Caco-2 (cell line): ENCODE data around the gene DLX4. TPM values are rescaled to one million over a fixed set of nuclear protein-coding genes. Genes with fewer than 3 reads are reported as not detected.

Experiments
- BruUV-seq: library from RNA; stranded (reverse); fragments of 400-500 nt; replicated peaks from 2 replicates; lab custom pipeline; 2021; lab: Mats Ljungman, UMichigan
- CTCF ChIA-PET: fragments of 300-600 bp; sonication (Branson Sonifier 250); formaldehyde crosslinking; loops from one replicate; lab custom pipeline; 2022; ENCODE audit warnings: antibody characterized with exemption; lab: Charles Lee
- POLR2A ChIA-PET: fragments of 300-600 bp; sonication (Branson Sonifier 250); formaldehyde crosslinking; loops from one replicate; lab custom pipeline; 2022; ENCODE audit warnings: antibody characterized with exemption; lab: Charles Lee
- DNase-seq, 2 experiments: peaks; one replicate each; pipeline versions ENCODE4 v3.0.0 to v3.0.0-alpha.2; 2020 to 2022
- H3K27me3 ChIP-seq: replicated peaks from 2 replicates; pipeline ENCODE4 v1.6.0; 2011; ENCODE audit warnings: low read length; ENCODE audit not compliant: control insufficient read depth, insufficient read depth
- H3K36me3 ChIP-seq: 2 replicates; pipeline ENCODE4 v1.5.1; 2011; ENCODE audit warnings: low read length; ENCODE audit not compliant: control insufficient read depth, insufficient read depth
- H3K4me1 ChIP-seq: fragments of 250-450 bp; sonication (Bioruptor Pico); 2 replicates; pipeline ENCODE4 v1.5.1; 2020; ENCODE audit warnings: mild to moderate bottlenecking
- H3K4me3 ChIP-seq: 2 replicates; pipeline ENCODE4 v1.5.1; 2011; ENCODE audit warnings: low read depth, mild to moderate bottlenecking, control low read depth, low read length
- H3K9me3 ChIP-seq: fragments of 250-450 bp; sonication (Bioruptor Pico); 2 replicates; pipeline ENCODE4 v1.5.1; 2020; ENCODE audit warnings: mild to moderate bottlenecking, moderate library complexity
- H3K27ac Mint-ChIP-seq: one replicate; pipeline ENCODE4 v1.8.0; 2022; ENCODE audit warnings: mixed read lengths; ENCODE audit not compliant: unreplicated experiment
- H3K27me3 Mint-ChIP-seq: one replicate; pipeline ENCODE4 v1.8.0; 2022; ENCODE audit warnings: mixed read lengths; ENCODE audit not compliant: insufficient read depth, unreplicated experiment
- H3K36me3 Mint-ChIP-seq: one replicate; pipeline ENCODE4 v1.8.0; 2022; ENCODE audit warnings: mild to moderate bottlenecking, mixed read lengths; ENCODE audit not compliant: insufficient read depth, unreplicated experiment
- H3K4me1 Mint-ChIP-seq: one replicate; pipeline ENCODE4 v1.8.0; 2022; ENCODE audit warnings: low read depth, mixed read lengths; ENCODE audit not compliant: unreplicated experiment
- H3K4me3 Mint-ChIP-seq: one replicate; pipeline ENCODE4 v1.8.0; 2022; ENCODE audit warnings: mild to moderate bottlenecking, moderate library complexity, mixed read lengths; ENCODE audit not compliant: unreplicated experiment
- H3K9me3 Mint-ChIP-seq: one replicate; pipeline ENCODE4 v1.8.0; 2022; ENCODE audit warnings: mixed read lengths; ENCODE audit not compliant: unreplicated experiment
- intact Hi-C: fragments of 100-400 bp; cut with micrococcal nuclease; formaldehyde crosslinking; loops from one replicate; pipeline ENCODE4 v1.10.0; 2022; ENCODE audit not compliant: unreplicated experiment
- total RNA-seq: library from RNA; stranded (reverse); gene quantifications from 2 replicates; pipeline ENCODE4 v1.2.3, GENCODE V29; 2022
- TF ChIP-seq, protein P1 (sequence below), 2 experiments: fragments of 200-600 bp in 1 of 2; IDR thresholded peaks; 1 replicate in 1 of 2; 2 replicates in 1 of 2; pipeline versions ENCODE4 v1.5.1 to v1.8.0; 2011 to 2022; ENCODE audit warnings: antibody characterized with exemption in 1 of 2, control low read depth in 1 of 2, inconsistent platforms in 1 of 2, low read depth in 1 of 2, low read length in 1 of 2, mild to moderate bottlenecking in 1 of 2, moderate library complexity in 1 of 2; ENCODE audit not compliant: insufficient read depth in 1 of 2, severe bottlenecking in 1 of 2, unreplicated experiment in 1 of 2

DLX4 gene
- total RNA-seq, 1 experiment from 2014 or later = 27.0 TPM

- peaks cover 14% of the 10 kb centered on the region for H3K4me1 Mint-ChIP-seq
- H3K36me3 ChIP-seq = no peaks in the 10 kb centered on the region
- H3K9me3 ChIP-seq = no peaks in the 10 kb centered on the region
- H3K4me3 ChIP-seq = peak overlapping the region; percentile 45
- H3K27me3 ChIP-seq = no peaks in the 10 kb centered on the region
- peak overlapping the region; percentile 78 for H3K27ac Mint-ChIP-seq
- peaks cover 7% of the 10 kb centered on the region for H3K36me3 Mint-ChIP-seq
- 0 out of 2 replicates have a peak, but pooled peaks cover 4% of the 10 kb centered on the region for H3K4me1 ChIP-seq
- ChIA-PET CTCF (interaction anchor here (0.6 to 1.0 kb wide), 2 partner anchors 27 to 132 kb away, joined by 3 read pairs; no protein-coding TSS in a partner anchor), POLR2A (interaction anchor here (0.6 kb wide), 1 partner anchor 580 kb away, joined by 7 read pairs; no protein-coding TSS in a partner anchor)
- peaks cover 2% of the 10 kb centered on the region for H3K27me3 Mint-ChIP-seq
- BruUV-seq = no TSS peak
- TF ChIP-seq, protein P1, sequence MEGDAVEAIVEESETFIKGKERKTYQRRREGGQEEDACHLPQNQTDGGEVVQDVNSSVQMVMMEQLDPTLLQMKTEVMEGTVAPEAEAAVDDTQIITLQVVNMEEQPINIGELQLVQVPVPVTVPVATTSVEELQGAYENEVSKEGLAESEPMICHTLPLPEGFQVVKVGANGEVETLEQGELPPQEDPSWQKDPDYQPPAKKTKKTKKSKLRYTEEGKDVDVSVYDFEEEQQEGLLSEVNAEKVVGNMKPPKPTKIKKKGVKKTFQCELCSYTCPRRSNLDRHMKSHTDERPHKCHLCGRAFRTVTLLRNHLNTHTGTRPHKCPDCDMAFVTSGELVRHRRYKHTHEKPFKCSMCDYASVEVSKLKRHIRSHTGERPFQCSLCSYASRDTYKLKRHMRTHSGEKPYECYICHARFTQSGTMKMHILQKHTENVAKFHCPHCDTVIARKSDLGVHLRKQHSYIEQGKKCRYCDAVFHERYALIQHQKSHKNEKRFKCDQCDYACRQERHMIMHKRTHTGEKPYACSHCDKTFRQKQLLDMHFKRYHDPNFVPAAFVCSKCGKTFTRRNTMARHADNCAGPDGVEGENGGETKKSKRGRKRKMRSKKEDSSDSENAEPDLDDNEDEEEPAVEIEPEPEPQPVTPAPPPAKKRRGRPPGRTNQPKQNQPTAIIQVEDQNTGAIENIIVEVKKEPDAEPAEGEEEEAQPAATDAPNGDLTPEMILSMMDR (IDR thresholded peaks at IDR 0.05; ENCODE audit: insufficient read depth in 1 of 2, low read depth in 1 of 2, low read length in 1 of 2, severe bottlenecking in 1 of 2, unreplicated experiment in 1 of 2) = no peak
- DNase-seq = peak in 1 of 2 experiments; percentile 27
- H3K4me3 Mint-ChIP-seq = peak overlapping the region; percentile 94
- H3K9me3 Mint-ChIP-seq = no peaks in the 10 kb centered on the region
- intact Hi-C loops = no loop called here
Measured at GRCh38 chr17:49993423-49994060, 24.6 kb downstream of the DLX4 start.

DNA sequence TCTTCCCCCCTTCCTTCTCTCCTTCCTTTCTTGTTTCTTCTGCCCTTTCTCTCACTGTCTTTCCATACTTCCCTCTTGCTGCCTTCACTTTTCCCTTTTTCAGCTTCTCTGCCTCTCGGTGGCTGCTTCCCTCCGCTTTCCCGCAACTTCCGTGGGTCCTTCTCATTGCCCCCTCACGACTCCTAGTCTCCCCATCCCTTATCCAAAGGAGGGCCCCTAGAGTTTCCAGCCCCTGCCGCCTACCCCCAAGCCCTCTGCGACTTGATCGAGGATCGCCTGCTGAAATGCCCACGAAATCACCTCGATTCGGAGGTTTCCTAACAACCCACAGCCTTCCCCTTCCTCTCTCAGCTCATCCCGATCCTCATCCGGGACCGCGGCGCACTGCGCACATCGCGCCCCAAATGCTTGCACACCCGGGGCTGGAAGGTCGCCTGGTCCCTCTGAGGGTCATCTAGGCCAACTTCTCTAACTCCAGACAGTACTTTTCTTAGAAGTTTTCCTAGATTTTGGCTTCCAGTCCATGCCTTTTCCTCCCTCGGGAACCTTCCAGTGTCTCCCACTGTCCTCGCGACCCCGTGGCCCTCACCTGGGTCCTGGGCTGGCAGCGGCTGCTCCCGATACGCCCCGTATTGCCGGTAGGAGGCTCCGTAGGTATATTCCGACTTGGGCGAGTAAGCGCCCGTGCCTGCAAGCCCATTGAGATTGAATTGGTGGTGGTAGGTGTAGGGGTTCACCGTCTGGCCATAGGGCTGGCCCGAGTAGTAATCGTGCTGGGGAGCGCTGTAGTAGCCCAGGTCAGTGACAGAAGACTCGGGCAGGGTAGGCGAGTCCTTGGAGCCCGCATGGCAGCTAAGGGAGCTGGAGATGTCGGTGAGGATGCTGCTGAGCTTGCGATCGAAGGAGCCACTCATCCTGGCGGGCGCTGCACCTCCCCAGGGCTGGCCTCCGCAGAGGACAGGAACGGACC, 25.4 kb downstream of the DLX4 start:
- Mint-ChIP-seq H3K27ac (peak overlapping the region; percentile 78), H3K27me3 (peaks cover 4% of the 10 kb centered on the region), H3K36me3 (peaks cover 7% of the 10 kb centered on the region), H3K9me3 (no peaks in the 10 kb centered on the region), H3K4me3 (peak overlapping the region; percentile 94), H3K4me1 (peaks cover 14% of the 10 kb centered on the region)
- TSS peak; percentile 67 for BruUV-seq
- POLR2A ChIA-PET = interaction anchor here (0.6 to 1.0 kb wide), 4 partner anchors 121 to 581 kb away, joined by 3 to 7 read pairs (median 4); no protein-coding TSS in a partner anchor
- CTCF ChIA-PET = interaction anchor here (0.6 to 3.1 kb wide), 10 partner anchors 10 to 187 kb away, joined by 3 to 24 read pairs (median 6); no protein-coding TSS in a partner anchor
- TF ChIP-seq, protein P1 (IDR thresholded peaks at IDR 0.05; ENCODE audit: insufficient read depth in 1 of 2, low read depth in 1 of 2, low read length in 1 of 2, severe bottlenecking in 1 of 2, unreplicated experiment in 1 of 2) = peak in 1 of 2 experiments; percentile 7
- peak in 1 of 2 experiments; percentile 37 for DNase-seq
- H3K9me3 ChIP-seq = no peaks in the 10 kb centered on the region
- peak overlapping the region; percentile 45 for H3K4me3 ChIP-seq
- H3K4me1 ChIP-seq = 0 out of 2 replicates have a peak, but pooled peaks cover 4% of the 10 kb centered on the region
- H3K36me3 ChIP-seq = no peaks in the 10 kb centered on the region
- H3K27me3 ChIP-seq = no peaks in the 10 kb centered on the region
- intact Hi-C loops = loop anchor here (1.0 to 5.0 kb wide), 2 partner anchors 42 to 427 kb away; no protein-coding TSS in a partner anchor
